ENCODE data around the gene MAP4K4.

GRCh38 chr2:101723371-101724124, 26.0 kb downstream of the MAP4K4 start:
- TF ChIP-seq, protein P1, sequence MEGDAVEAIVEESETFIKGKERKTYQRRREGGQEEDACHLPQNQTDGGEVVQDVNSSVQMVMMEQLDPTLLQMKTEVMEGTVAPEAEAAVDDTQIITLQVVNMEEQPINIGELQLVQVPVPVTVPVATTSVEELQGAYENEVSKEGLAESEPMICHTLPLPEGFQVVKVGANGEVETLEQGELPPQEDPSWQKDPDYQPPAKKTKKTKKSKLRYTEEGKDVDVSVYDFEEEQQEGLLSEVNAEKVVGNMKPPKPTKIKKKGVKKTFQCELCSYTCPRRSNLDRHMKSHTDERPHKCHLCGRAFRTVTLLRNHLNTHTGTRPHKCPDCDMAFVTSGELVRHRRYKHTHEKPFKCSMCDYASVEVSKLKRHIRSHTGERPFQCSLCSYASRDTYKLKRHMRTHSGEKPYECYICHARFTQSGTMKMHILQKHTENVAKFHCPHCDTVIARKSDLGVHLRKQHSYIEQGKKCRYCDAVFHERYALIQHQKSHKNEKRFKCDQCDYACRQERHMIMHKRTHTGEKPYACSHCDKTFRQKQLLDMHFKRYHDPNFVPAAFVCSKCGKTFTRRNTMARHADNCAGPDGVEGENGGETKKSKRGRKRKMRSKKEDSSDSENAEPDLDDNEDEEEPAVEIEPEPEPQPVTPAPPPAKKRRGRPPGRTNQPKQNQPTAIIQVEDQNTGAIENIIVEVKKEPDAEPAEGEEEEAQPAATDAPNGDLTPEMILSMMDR (optimal IDR thresholded peaks at IDR 0.05 in 1 of 3, IDR thresholded peaks at IDR 0.05 in 1 of 3, conservative IDR thresholded peaks at IDR 0.05 in 1 of 3; ENCODE audit: extremely low read depth in 1 of 3, insufficient read depth in 2 of 3, low read length in 3 of 3): no peak
- TF ChIP-seq EZH2 (IDR thresholded peaks at IDR 0.05; ENCODE audit: low read length): no peak
